Heart left ventricle (tissue), 16 donors: ENCODE measurements around the gene HDAC4. TPM values are rescaled to one million over a fixed set of nuclear protein-coding genes. Genes with fewer than 3 reads are reported as not detected.

Source experiments
- ATAC-seq, 4 donors: fragments of 200-7000 bp; cut with Tn5 transposase; one replicate each; pipeline ENCODE4 v1.9.1; 2020 to 2022; ENCODE audit warnings: moderate library complexity in 4 of 4, mild to moderate bottlenecking in 3 of 4, moderate number of reproducible peaks in 1 of 4
- DNase-seq, 5 donors: peaks; one replicate each; pipeline ENCODE4 v3.0.0-alpha.2; 2020
- H3K27ac ChIP-seq, 12 donors: fragments of 200-600 bp; sonication (generic) in 4 of 12; one replicate each; pipeline versions ENCODE4 v1.5.0 to v1.8.0; 2016 to 2022; ENCODE audit warnings: mild to moderate bottlenecking in 2 of 12
- H3K27me3 ChIP-seq, 9 donors: fragments of 200-600 bp; sonication (generic) in 2 of 9; one replicate each; pipeline versions ENCODE4 v1.5.1 to v1.8.0; 2016 to 2022; ENCODE audit warnings: mild to moderate bottlenecking in 3 of 9
- H3K36me3 ChIP-seq, 9 donors: fragments of 200-600 bp; sonication (generic) in 2 of 9; one replicate each; pipeline versions ENCODE4 v1.5.0 to v1.8.0; 2018 to 2022; ENCODE audit warnings: mild to moderate bottlenecking in 2 of 9
- H3K4me1 ChIP-seq, 12 donors: fragments of 200-600 bp; sonication (generic) in 4 of 12; one replicate each; pipeline versions ENCODE4 v1.5.0 to v1.8.0; 2016 to 2022; ENCODE audit warnings: mild to moderate bottlenecking in 3 of 12
- H3K4me3 ChIP-seq, 12 donors: fragments of 200-600 bp; sonication (generic) in 4 of 12; one replicate each; pipeline versions ENCODE4 v1.5.0 to v1.8.0; 2017 to 2022; ENCODE audit warnings: mild to moderate bottlenecking in 9 of 12, moderate library complexity in 4 of 12
- H3K9me3 ChIP-seq, 12 donors: fragments of 200-600 bp; sonication (generic) in 4 of 12; one replicate each; pipeline versions ENCODE4 v1.5.0 to v1.8.0; 2016 to 2022; ENCODE audit warnings: mild to moderate bottlenecking in 1 of 12
- POLR2A ChIP-seq, 2 donors: fragments of 450-650 bp; IDR thresholded peaks; one replicate each; pipeline ENCODE4 v1.6.1; 2017; ENCODE audit warnings: antibody characterized with exemption in 2 of 2, mild to moderate bottlenecking in 2 of 2, moderate library complexity in 2 of 2
- WGBS, 4 donors: extraction: QIAGEN DNeasy Blood & Tissue Kit in 2 of 4; methylation state at CpG; one replicate each; pipeline versions ENCODE4 v1.1.5 to v1.1.7; 2013 to 2018; 5-methylcytosine and 5-hydroxymethylcytosine counted together
- intact Hi-C, 10 donors: fragments of 100-400 bp; cut with DNase I; formaldehyde crosslinking; loops; one replicate each; pipeline versions ENCODE4 v1.11.1 to v1.14.2; 2022
- polyA plus RNA-seq, 2 donors: library from polyadenylated mRNA; stranded (reverse); fragments of 200-250 nt; gene quantifications; one replicate each; pipeline ENCODE4 v1.2.3, GENCODE V29; 2013
- total RNA-seq, 9 donors: library from RNA; depleted of rRNA in 2 of 9; stranded (reverse); fragments of >200 nt in 2 of 9; fragmentation: NEBNext Ultra II Directional in 3 of 9; extraction: Animal tissue kit (Norgen Biotek cat#: 25700) in 3 of 9; gene quantifications; one replicate each; pipeline versions ENCODE4 v1.1.0 to v1.2.4, GENCODE V29; 2016 to 2023
- TF ChIP-seq, protein P1 (sequence below), 12 donors: fragments of 200-600 bp; sonication (generic) in 4 of 12; IDR thresholded peaks; one replicate each; pipeline versions ENCODE4 v1.5.0 to v1.8.0; 2018 to 2022; ENCODE audit warnings: antibody characterized with exemption in 12 of 12, mild to moderate bottlenecking in 5 of 12
- donor health status: ischemic (EF 13 %, LVEDD 7.1; RV severe dilation, severe dysfunction).
- donor health status: healthy with polysubstance abuse.
- donor health status: DM: no; HTN: yes; CAD: no.
- donor health status: DM: no; HTN: no; CAD: no.
- donor health status: ischemic (EF 25% LVEDD 6.9; RV normal size, moderate dysfunction).
- donor health status: ischemic (EF 25% LVEDD 5.7; RV mildly dilated, moderate dysfunction).
- donor health status: healthy.
- donor health status: DM: yes; HTN: yes; CAD: no.
- donor health status: ischemic (EF 35%, LVEDD 5.7; RV mildly dilated, moderate dysfunction).
- donor health status: nonischemic (EF 11% LVEDD 7.7; RV severe dilation, severe dysfunction).
- donor health status: DM: yes; HTN: yes; CAD: no.
- donor health status: PGD.
- donor health status: ischemic (EF 29% LVEDD 5.4; RV normal size, mild dysfunction).
- donor health status: nonischemic (EF 23%, LVEDD 6.1; RV moderate dilation, normal function).

The HDAC4 gene
- total and polyA plus RNA-seq, 11 donors, result 13.9 to 37.6 (median 27.5) TPM

DNA sequence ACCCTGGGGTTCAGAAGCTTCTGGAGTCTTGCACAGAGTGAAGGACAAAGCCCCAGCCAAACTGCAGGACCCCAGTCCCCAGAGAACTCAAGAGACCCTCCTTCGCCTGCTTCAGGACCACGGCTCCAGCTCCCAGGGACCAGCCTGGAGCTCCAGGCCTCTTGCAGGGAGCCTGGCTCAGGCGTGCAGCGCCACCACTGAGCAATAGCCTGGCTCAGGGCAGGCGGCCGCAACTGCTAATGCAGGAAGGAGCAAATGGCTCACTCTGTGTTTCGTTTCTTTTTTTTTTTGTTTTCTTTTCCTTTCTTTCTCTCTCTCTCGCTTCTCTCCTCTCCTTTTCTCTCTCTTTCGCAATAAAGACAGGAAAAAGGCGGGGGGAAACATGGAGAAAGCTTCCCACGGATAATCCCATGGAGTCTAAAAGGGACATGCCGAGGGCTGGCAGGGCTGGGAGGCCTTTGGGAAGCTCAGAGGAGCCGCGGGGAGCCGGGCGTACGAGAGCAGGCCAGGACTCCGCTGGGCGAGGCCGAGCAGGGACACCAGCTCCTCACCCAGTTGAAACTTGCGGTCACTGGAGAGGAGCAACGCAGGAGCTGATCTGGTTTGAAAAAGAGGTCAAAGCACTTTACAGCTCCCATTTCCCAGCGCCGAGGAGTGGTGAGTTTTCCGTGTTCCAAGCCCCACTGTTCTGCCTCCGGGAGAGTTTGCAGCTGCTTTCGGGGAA, 308.1 kb downstream of the HDAC4 start:
- no peaks in the 10 kb centered on the region for H3K9me3 ChIP-seq
- H3K4me1 ChIP-seq, result no peaks in the 10 kb centered on the region
- TF ChIP-seq, protein P1, sequence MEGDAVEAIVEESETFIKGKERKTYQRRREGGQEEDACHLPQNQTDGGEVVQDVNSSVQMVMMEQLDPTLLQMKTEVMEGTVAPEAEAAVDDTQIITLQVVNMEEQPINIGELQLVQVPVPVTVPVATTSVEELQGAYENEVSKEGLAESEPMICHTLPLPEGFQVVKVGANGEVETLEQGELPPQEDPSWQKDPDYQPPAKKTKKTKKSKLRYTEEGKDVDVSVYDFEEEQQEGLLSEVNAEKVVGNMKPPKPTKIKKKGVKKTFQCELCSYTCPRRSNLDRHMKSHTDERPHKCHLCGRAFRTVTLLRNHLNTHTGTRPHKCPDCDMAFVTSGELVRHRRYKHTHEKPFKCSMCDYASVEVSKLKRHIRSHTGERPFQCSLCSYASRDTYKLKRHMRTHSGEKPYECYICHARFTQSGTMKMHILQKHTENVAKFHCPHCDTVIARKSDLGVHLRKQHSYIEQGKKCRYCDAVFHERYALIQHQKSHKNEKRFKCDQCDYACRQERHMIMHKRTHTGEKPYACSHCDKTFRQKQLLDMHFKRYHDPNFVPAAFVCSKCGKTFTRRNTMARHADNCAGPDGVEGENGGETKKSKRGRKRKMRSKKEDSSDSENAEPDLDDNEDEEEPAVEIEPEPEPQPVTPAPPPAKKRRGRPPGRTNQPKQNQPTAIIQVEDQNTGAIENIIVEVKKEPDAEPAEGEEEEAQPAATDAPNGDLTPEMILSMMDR (IDR thresholded peaks at IDR 0.05), result no peak
- TF ChIP-seq POLR2A (IDR thresholded peaks at IDR 0.05), result no peak
- no peak for ATAC-seq
- 91 to 95% (median 93%) methylated on average over 27 of the region's 27 CpGs for WGBS, 4 donors
- no peaks in the 10 kb centered on the region for H3K27me3 ChIP-seq
- peaks cover 0 to 71% (median 44%) of the 10 kb centered on the region in 9 donors for H3K36me3 ChIP-seq
- H3K27ac ChIP-seq, result no peak overlapping the region
- intact Hi-C loops, result no loop called here
- DNase-seq, result no peak
- no peak overlapping the region for H3K4me3 ChIP-seq

DNA sequence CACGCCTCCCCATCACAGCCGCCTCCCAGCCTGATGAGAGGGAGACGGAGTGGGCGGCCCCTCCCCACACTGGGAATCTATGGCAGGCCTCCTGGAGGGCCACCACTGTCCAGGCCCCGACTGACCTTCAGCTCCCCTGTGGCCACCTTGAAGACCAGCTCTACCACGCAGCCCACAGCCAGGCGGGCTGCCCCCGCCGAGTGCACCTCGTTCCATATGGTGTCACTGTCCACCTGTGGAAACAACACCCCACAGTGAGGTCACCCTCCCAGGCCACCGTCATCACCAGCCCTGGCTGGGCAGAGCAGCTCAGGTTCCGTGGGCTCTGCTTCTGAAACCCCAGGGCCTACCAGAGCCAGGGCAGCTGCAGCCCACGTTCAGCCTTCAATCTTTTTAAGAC, 310.9 kb downstream of the HDAC4 start:
- H3K27ac ChIP-seq, result no peak overlapping the region
- H3K4me3 ChIP-seq, result no peak overlapping the region
- H3K4me1 ChIP-seq, result no peaks in the 10 kb centered on the region
- ATAC-seq, result peak in 2 of 4 donors; percentile 14 to 31
- H3K27me3 ChIP-seq, result no peaks in the 10 kb centered on the region
- TF ChIP-seq, protein P1 (IDR thresholded peaks at IDR 0.05), result no peak
- TF ChIP-seq POLR2A (IDR thresholded peaks at IDR 0.05), result no peak
- DNase-seq, result no peak
- WGBS, 4 donors, result 90 to 95% (median 91%) methylated on average over 7 to 13 of the region's 13 CpGs
- no peaks in the 10 kb centered on the region for H3K9me3 ChIP-seq
- intact Hi-C loops, result no loop called here
- peaks cover 0 to 78% (median 40%) of the 10 kb centered on the region in 9 donors for H3K36me3 ChIP-seq

DNA sequence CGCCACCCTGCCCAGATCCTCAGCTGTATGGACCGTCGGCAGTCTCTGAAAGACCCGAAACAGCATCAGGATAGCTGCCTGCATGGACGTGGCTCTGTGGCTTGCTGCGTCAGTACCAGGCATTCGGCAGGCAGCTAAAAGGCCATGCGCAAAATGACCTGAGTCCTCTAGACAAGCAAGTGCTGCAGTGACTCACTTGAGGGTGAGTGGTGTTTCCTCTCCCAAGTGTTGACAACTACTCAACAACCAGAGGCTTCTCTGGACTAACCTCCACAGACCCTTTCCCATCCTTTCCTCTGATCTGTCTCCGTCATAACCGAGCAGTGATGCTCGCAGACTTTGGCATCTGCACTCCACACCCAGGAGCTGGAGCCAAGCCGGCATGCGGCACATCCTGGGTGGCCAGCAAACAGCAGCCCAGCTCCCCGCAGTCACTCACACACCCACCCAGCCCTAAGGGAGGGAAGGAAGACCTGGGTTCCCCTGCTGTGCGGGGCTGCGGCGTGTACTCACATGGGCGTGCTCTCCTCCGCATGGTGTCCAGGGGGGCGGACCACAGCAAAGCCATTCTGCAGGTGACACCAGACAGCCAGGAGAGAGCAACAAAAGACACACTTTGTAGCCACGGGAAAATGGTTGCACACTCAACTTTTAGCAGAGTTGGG, 313.6 kb downstream of the HDAC4 start:
- Histone ChIP-seq H3K9me3 (no peaks in the 10 kb centered on the region), H3K4me3 (no peak overlapping the region), H3K36me3 (peaks cover 0 to 73% (median 51%) of the 10 kb centered on the region in 9 donors), H3K27me3 (no peaks in the 10 kb centered on the region), H3K4me1 (no peaks in the 10 kb centered on the region), H3K27ac (no peak overlapping the region)
- TF ChIP-seq, protein P1 (IDR thresholded peaks at IDR 0.05), result no peak
- TF ChIP-seq POLR2A (IDR thresholded peaks at IDR 0.05), result no peak
- ATAC-seq (no peak), DNase-seq (no peak)
- intact Hi-C loops, result no loop called here
- WGBS, 4 donors, result 91 to 96% (median 94%) methylated on average over 18 to 21 of the region's 21 CpGs

DNA sequence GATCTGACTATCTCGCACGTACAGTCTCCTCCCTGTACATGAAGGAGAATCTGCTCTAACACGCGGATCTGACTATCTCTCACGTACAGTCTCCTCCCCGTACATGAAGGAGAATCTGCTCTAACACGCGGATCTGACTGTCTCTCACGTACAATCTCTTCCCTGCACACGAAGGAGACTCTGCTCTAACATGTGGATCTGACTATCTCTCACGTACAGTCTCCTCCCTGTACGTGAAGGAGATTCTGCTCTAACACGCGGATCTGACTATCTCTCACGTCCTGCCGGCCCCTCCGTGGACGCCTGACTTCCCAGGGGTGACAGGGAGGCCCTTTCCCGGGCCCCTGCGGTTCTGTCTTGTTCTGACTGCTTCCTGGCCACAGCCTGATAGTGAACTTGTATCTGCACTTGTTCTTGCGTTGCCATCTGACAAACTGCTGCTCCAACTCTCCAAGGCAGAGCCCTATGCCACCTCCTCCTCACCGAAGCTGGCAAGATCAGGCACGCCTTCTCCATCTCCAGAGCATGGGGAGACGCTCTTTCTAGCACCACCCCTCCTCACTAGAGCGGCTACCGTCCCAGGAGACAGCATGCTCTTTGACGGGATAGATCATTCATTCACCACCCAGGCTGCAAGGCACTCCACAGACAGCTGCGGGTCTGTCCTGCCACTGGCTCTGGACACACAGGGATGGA, 314.3 kb downstream of the HDAC4 start:
- no peaks in the 10 kb centered on the region for H3K4me1 ChIP-seq
- no peaks in the 10 kb centered on the region for H3K9me3 ChIP-seq
- H3K27me3 ChIP-seq, result no peaks in the 10 kb centered on the region
- DNase-seq, result no peak
- no peak overlapping the region for H3K4me3 ChIP-seq
- TF ChIP-seq POLR2A (IDR thresholded peaks at IDR 0.05), result no peak
- TF ChIP-seq, protein P1 (IDR thresholded peaks at IDR 0.05), result no peak
- intact Hi-C loops, result no loop called here
- no peak for ATAC-seq
- peaks cover 0 to 80% (median 57%) of the 10 kb centered on the region in 9 donors for H3K36me3 ChIP-seq
- H3K27ac ChIP-seq, result no peak overlapping the region
- 86 to 90% (median 89%) methylated on average over 28 of the region's 28 CpGs for WGBS, 4 donors
